Large intestine (tissue), 3 donors: ENCODE data around the gene ALK. TPM values are rescaled to one million over a fixed set of nuclear protein-coding genes. Genes with fewer than 3 reads are reported as not detected.

Experiments
- DNase-seq, 2 donors: peaks; one replicate each; pipeline versions ENCODE4 v3.0.0 to v3.0.0-alpha.2; 2013
- H3K27ac ChIP-seq: one replicate; pipeline ENCODE4 v1.5.1; 2013; ENCODE audit warnings: low read length
- H3K27me3 ChIP-seq: 2 replicates; pipeline ENCODE4 v1.6.1; 2013; ENCODE audit warnings: low read length; ENCODE audit not compliant: control insufficient read depth, insufficient read depth
- H3K36me3 ChIP-seq: 2 replicates; pipeline ENCODE4 v1.6.1; 2013; ENCODE audit warnings: low read length; ENCODE audit not compliant: control insufficient read depth, insufficient read depth
- H3K4me1 ChIP-seq: one replicate; pipeline ENCODE4 v1.6.1; 2013; ENCODE audit warnings: low read length; ENCODE audit not compliant: control insufficient read depth, insufficient read depth
- H3K4me3 ChIP-seq: one replicate; pipeline ENCODE4 v1.5.1; 2013; ENCODE audit warnings: low read length
- H3K9me3 ChIP-seq: one replicate; pipeline ENCODE4 v1.6.1; 2013; ENCODE audit warnings: mild to moderate bottlenecking, low read depth, low read length, moderate library complexity; ENCODE audit not compliant: control insufficient read depth
- WGBS: methylation state at CpG from one replicate; pipeline ENCODE4 v1.1.5; 2013; ENCODE audit warnings: low lambda C conversion rate; ENCODE audit not compliant: insufficient coverage; 5-methylcytosine and 5-hydroxymethylcytosine counted together
- polyA plus RNA-seq: library from polyadenylated mRNA; unstranded; fragments of 120-200 nt; gene quantifications from one replicate; pipeline ENCODE4 v1.2.1, GENCODE V29; 2013

Gene ALK
- polyA plus RNA-seq, 1 donor, result 1.5 TPM

GRCh38 chr2:29242621-29243375 is 678.6 kb downstream of the ALK start:
- DNase-seq, result no peak
- Histone ChIP-seq H3K27ac (no peak overlapping the region), H3K36me3 (no peaks in the 10 kb centered on the region), H3K9me3 (no peaks in the 10 kb centered on the region), H3K27me3 (no peaks in the 10 kb centered on the region), H3K4me1 (no peaks in the 10 kb centered on the region), H3K4me3 (no peak overlapping the region)
- no CpG with 5 or more reads among the region's 9 CpGs for WGBS

- Histone ChIP-seq H3K27ac (no peak overlapping the region), H3K4me3 (no peak overlapping the region), H3K27me3 (no peaks in the 10 kb centered on the region), H3K4me1 (no peaks in the 10 kb centered on the region), H3K36me3 (no peaks in the 10 kb centered on the region), H3K9me3 (no peaks in the 10 kb centered on the region)
- 92% methylated on average over 2 of the region's 6 CpGs for WGBS
- no peak for DNase-seq
These were observed 679.3 kb downstream of the ALK start for GRCh38 chr2:29241955-29242565.

GRCh38 chr2:29241341-29241740 is 680.0 kb downstream of the ALK start:
- Histone ChIP-seq H3K4me1 (no peaks in the 10 kb centered on the region), H3K27ac (no peak overlapping the region), H3K36me3 (no peaks in the 10 kb centered on the region), H3K27me3 (no peaks in the 10 kb centered on the region), H3K4me3 (no peak overlapping the region), H3K9me3 (no peaks in the 10 kb centered on the region)
- DNase-seq, result no peak
- WGBS, result 89% methylated on average over 3 of the region's 4 CpGs

- DNase-seq, result no peak
- no CpG with 5 or more reads among the region's 4 CpGs for WGBS
- Histone ChIP-seq H3K9me3 (no peaks in the 10 kb centered on the region), H3K4me1 (no peaks in the 10 kb centered on the region), H3K4me3 (no peak overlapping the region), H3K36me3 (no peaks in the 10 kb centered on the region), H3K27me3 (no peaks in the 10 kb centered on the region), H3K27ac (no peak overlapping the region)
These were observed 680.8 kb downstream of the ALK start for GRCh38 chr2:29240601-29241000.

- Histone ChIP-seq H3K9me3 (no peaks in the 10 kb centered on the region), H3K36me3 (no peaks in the 10 kb centered on the region), H3K27me3 (peaks cover under 1% of the 10 kb centered on the region), H3K4me3 (no peak overlapping the region), H3K4me1 (no peaks in the 10 kb centered on the region), H3K27ac (no peak overlapping the region)
- no peak for DNase-seq
- no CpG with 5 or more reads among the region's 15 CpGs for WGBS
These were observed 682.0 kb downstream of the ALK start for GRCh38 chr2:29239209-29239960.

GRCh38 chr2:29238497-29238896 is 682.9 kb downstream of the ALK start:
- no peak overlapping the region for H3K27ac ChIP-seq
- DNase-seq, result no peak
- 67% methylated on average over 3 of the region's 7 CpGs for WGBS
- no peak overlapping the region for H3K4me3 ChIP-seq
- H3K27me3 ChIP-seq, result peaks cover 3% of the 10 kb centered on the region
- H3K4me1 ChIP-seq, result no peaks in the 10 kb centered on the region
- H3K9me3 ChIP-seq, result no peaks in the 10 kb centered on the region
- no peaks in the 10 kb centered on the region for H3K36me3 ChIP-seq

GRCh38 chr2:29236074-29236473 is 685.3 kb downstream of the ALK start:
- Histone ChIP-seq H3K27ac (no peak overlapping the region), H3K4me3 (no peak overlapping the region), H3K4me1 (no peaks in the 10 kb centered on the region), H3K36me3 (no peaks in the 10 kb centered on the region), H3K9me3 (no peaks in the 10 kb centered on the region), H3K27me3 (peaks cover 3% of the 10 kb centered on the region)
- WGBS, result no CpG with 5 or more reads among the region's 6 CpGs
- no peak for DNase-seq

GRCh38 chr2:29235411-29235810 is 686.0 kb downstream of the ALK start:
- DNase-seq, result no peak
- H3K4me3 ChIP-seq, result no peak overlapping the region
- no peaks in the 10 kb centered on the region for H3K9me3 ChIP-seq
- WGBS, result no CpG with 5 or more reads among the region's 3 CpGs
- peaks cover 3% of the 10 kb centered on the region for H3K27me3 ChIP-seq
- no peaks in the 10 kb centered on the region for H3K36me3 ChIP-seq
- no peak overlapping the region for H3K27ac ChIP-seq
- H3K4me1 ChIP-seq, result no peaks in the 10 kb centered on the region

- WGBS, result 20% methylated on average over 1 of the region's 6 CpGs
- no peaks in the 10 kb centered on the region for H3K9me3 ChIP-seq
- H3K27ac ChIP-seq, result no peak overlapping the region
- no peaks in the 10 kb centered on the region for H3K4me1 ChIP-seq
- no peak overlapping the region for H3K4me3 ChIP-seq
- no peak for DNase-seq
- H3K36me3 ChIP-seq, result no peaks in the 10 kb centered on the region
- peaks cover 5% of the 10 kb centered on the region for H3K27me3 ChIP-seq
These were observed 688.0 kb downstream of the ALK start for GRCh38 chr2:29233428-29233827.

- H3K27me3 ChIP-seq, result peaks cover 5% of the 10 kb centered on the region
- no peaks in the 10 kb centered on the region for H3K4me1 ChIP-seq
- no peak overlapping the region for H3K4me3 ChIP-seq
- no peaks in the 10 kb centered on the region for H3K9me3 ChIP-seq
- no peaks in the 10 kb centered on the region for H3K36me3 ChIP-seq
- H3K27ac ChIP-seq, result no peak overlapping the region
- DNase-seq, result no peak
- WGBS, result no CpG with 5 or more reads among the region's 14 CpGs
These were observed 689.3 kb downstream of the ALK start for GRCh38 chr2:29232041-29232440.
